Measurements from ENCODE around the gene RASEF.
"Not testable (repeated sequence)": the region's sequence is repeated elsewhere in the genome, so short reads cannot be mapped to it uniquely, and the experiment has no call there.

Gene RASEF

DNA sequence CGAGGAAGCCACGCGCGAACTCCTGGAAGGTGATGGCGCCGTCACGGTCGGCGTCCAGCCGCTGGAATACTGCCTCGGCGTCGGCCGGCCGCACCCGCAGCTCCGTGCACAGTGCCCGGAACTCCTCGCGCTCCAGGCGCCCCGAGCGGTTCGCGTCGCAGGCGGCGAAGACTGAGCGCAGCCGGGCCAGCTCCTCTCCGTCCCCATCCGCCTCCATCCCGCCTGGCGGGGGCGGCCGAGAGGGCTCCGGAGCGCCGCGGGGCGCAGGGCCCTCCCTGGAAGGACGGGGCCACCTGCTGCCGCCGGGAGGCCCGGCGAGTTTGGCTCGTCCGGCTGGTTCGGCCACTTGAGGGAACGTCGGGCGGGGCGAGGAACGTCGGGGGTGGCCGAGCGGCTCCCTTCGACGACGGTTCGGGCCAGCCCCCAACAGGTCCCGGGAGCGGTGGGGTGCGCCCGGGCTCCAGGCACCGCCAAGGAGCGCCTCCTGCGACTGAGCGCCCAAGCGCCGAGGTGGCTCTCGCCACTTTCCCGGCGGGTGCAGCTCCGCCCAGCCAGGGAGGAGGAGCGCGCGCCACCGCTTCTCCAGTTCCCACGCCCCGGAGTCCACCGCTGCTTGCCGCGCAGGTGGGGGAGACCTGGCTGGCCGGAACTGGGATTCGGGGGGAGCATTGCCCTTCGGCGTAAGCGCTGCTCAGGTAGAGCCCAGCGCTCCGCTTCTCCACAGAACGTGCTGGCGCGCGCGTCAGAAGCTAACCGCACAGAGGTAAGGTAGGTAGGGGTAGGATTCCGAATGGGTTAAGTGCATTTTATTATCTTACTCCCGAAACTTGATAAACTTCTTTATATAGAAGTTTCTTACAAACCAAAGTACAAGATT is at the start of gene RASEF:
TSS of gene RASEF (minus strand) at position 492 of the 877 bp plus-strand sequence. CDS start at position 217, 275 bp downstream.
- no peak for DNase-seq (ENCODE audit: low read depth in 3 of 3, low spot score in 1 of 3)

- DNase-seq (ENCODE audit: low read depth in 3 of 3, low spot score in 1 of 3) = no peak
Observed at GRCh38 chr9:83111169-83111568, 48.2 kb upstream of the RASEF start.

DNA sequence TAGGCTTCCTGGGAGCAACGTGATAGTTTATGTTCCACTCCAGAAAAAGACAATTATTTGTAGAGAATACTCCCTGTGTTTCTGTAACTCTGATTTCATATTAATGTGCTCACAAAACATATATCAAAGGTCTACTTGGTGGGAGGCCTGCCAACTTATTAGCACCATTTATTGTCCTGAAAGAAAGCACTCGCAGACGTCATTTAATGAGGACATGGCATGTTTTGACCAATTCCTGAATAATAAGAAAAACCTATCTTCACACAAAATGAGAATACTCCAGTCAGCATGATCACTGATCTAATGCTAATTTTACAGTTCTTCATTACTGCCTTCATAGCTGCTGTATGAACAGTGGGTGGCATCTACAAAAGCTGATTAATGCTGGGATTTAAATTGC is 46.4 kb upstream of the RASEF start:
- DNase-seq (ENCODE audit: low read depth in 3 of 3, low spot score in 1 of 3) = no peak

DNA sequence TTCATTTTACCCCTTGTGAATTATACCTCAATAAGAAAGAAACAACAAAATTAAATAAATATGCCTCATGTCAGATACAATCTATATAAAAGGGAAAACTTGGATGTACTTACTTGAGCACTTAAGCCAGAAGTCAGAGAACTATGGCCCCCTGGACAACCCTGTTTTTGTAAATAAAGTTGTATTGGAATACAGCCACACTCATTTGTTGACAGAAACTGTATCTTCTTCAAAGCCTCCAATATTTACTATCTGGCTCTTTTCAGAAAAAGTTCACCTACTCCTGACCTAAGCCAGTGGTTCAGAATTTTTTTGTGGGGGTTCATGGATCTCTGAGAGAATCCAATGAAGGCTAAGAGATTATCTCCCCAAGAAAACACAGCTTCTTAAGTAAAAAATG is 45.3 kb upstream of the RASEF start:
- no peak for DNase-seq (ENCODE audit: low read depth in 3 of 3, low spot score in 1 of 3)

- DNase-seq (ENCODE audit: low read depth in 3 of 3, low spot score in 1 of 3) = no peak
Observed at GRCh38 chr9:83106772-83107171, 43.8 kb upstream of the RASEF start.

GRCh38 chr9:83106263-83106662 is 43.3 kb upstream of the RASEF start:
- no peak for DNase-seq (ENCODE audit: low read depth in 3 of 3, low spot score in 1 of 3)

GRCh38 chr9:83097633-83098032 is 34.7 kb upstream of the RASEF start:
- DNase-seq (ENCODE audit: low read depth in 3 of 3, low spot score in 1 of 3) = no peak

- not testable (repeated sequence) for DNase-seq (ENCODE audit: low read depth in 3 of 3, low spot score in 1 of 3)
Observed at GRCh38 chr9:83093311-83093710, 30.4 kb upstream of the RASEF start.

- DNase-seq (ENCODE audit: low read depth in 3 of 3, low spot score in 1 of 3) = no peak
Observed at GRCh38 chr9:83081846-83082245, 18.9 kb upstream of the RASEF start.

GRCh38 chr9:83081010-83081409 is 18.1 kb upstream of the RASEF start:
- DNase-seq (ENCODE audit: low read depth in 3 of 3, low spot score in 1 of 3) = no peak

- not testable (repeated sequence) for DNase-seq (ENCODE audit: low read depth in 3 of 3, low spot score in 1 of 3)
Observed at GRCh38 chr9:83075932-83076331, 13.0 kb upstream of the RASEF start.

DNA sequence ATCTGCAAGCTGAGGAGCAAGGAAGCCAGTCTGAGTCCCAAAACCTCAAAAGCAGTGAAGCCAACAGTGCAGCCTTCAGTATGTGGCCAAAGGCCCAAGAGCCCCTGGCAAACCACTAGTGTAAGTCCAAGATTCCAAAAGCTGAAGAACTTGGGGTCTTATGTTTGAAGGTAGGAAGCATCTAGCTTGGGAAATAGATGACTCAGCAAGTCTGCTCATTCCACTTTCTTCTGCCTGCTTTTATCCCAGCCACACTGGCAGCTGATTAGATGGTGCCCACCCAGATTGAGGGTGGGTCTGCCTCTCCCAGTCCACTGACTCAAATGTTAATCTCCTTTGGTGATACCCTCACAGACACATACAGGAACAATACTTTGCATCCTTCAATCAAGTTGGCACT is 9.6 kb upstream of the RASEF start:
- not testable (repeated sequence) for DNase-seq (ENCODE audit: low read depth in 3 of 3, low spot score in 1 of 3)

GRCh38 chr9:83071626-83072025 is 8.7 kb upstream of the RASEF start:
- no peak for DNase-seq (ENCODE audit: low read depth in 3 of 3, low spot score in 1 of 3)

GRCh38 chr9:83070261-83070660 is 7.3 kb upstream of the RASEF start:
- DNase-seq (ENCODE audit: low read depth in 3 of 3, low spot score in 1 of 3) = no peak

GRCh38 chr9:83069651-83070050 is 6.7 kb upstream of the RASEF start:
- DNase-seq (ENCODE audit: low read depth in 3 of 3, low spot score in 1 of 3) = no peak

GRCh38 chr9:83068414-83068813 is 5.5 kb upstream of the RASEF start:
- DNase-seq (ENCODE audit: low read depth in 3 of 3, low spot score in 1 of 3) = no peak

DNA sequence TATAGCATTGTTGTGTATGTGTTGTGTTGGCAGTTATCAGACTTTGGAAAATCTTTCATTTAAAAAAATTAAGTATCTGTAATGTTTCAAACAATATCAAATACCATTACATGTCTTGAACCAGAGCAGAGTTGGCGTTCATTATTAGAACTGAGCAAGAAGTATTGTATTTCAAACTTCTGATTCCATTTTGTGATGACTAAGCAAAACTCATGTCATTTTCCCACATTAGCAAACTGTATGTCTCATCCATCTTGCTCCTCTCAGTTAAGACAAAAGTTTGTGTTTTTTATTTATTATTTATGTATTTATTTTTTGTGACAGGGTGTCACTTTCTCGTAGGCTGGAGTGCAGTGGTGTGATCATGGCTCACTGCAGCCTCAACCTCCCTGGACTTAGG is 4.6 kb upstream of the RASEF start:
- no peak for DNase-seq (ENCODE audit: low read depth in 3 of 3, low spot score in 1 of 3)

- no peak for DNase-seq (ENCODE audit: low read depth in 3 of 3, low spot score in 1 of 3)
Observed at GRCh38 chr9:83066771-83067170, 3.8 kb upstream of the RASEF start.

DNA sequence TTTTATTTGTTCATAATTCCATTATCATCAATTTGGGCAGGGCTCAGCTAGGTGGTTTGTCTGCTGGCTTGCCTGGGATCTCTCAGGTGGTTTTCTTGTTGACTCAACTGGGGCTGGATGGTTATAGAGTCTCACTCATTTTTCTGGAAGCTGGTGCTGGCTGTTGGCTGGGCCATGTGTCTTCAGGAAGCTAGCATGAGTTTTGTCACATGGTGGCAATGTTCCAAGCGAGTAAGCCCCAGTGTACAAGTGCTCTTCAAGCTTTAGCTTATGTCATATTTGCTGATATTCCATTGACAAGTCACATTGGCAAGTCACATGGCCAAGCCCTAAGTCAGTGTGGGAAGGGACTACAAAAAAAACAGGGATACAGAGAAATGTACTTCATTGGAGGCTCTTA is 2.3 kb upstream of the RASEF start:
- DNase-seq (ENCODE audit: low read depth in 3 of 3, low spot score in 1 of 3) = no peak

DNA sequence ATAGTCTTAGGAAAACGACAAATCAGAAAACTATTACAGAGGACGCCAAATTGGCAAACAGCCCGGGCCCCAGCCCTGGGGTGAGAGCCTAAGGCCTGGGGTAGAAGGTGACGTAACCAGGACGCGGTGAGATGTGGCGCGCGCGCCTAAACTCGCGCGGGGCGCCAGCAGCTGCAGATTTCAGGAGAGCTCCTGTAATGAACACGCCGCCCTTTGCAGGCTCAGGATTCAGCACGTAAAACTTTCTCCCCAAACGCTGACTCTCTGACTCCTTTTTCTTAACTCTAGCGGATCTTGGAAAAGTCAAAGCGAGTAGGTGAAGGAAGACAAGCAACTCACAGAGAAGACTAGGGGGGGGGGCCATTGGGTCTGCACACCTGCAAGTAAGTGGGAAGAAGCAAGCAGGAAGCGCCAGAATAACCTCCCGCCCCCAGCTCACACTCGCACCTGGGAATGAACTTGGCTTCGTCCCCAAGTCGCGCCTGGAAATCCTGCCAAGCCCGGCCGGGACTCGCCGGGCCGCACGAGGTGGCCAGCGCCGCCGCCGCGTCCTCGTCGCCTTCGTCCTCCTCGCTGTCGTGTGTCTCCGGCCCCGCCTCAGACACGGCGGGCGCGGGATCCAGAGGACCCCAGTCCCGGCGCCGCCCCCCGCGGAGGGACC is 822 bp downstream of the RASEF start:
- DNase-seq (ENCODE audit: low read depth in 3 of 3, low spot score in 1 of 3) = no peak

DNA sequence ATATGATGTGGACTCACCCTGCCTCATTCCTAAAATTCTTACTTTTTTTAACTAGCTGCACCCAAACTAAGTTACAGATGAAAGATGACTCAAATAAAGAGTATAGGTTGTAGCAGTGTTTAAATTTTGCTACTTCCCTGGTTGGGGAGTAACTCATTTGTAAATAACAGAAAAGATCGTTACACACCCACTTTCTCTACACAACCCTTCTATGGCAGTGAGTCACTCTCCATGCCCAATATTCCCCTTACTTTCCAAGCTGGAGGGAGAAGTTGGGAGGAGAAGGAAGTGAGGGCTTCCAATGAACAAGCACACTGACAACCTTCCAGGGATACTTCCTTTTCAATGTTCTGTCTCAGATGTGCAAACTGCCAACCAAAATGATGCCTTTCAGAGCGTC is 1.9 kb downstream of the RASEF start:
- DNase-seq (ENCODE audit: low read depth in 3 of 3, low spot score in 1 of 3) = no peak

GRCh38 chr9:83060556-83060955 is 2.4 kb downstream of the RASEF start:
- DNase-seq (ENCODE audit: low read depth in 3 of 3, low spot score in 1 of 3) = no peak

DNA sequence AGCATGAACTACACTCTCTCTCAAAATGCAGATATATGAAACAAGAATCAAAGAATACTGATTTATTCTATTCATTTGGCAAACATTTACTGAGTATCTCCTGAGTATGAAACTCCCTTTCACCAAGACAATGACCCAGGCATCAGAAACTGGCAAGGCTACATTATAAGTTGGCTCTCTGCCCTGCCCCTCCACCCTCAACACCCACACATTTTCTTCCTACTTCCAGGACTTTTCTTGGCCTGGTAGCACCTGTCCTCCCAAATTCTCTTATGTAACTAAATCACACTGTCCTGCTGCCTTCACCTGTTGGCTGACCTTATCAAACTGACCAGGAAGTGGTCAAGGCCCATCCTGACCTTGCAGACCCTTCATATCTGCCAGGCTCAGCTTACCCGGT is 3.5 kb downstream of the RASEF start:
- DNase-seq (ENCODE audit: low read depth in 3 of 3, low spot score in 1 of 3) = no peak

All from stimulated activated CD4-positive, alpha-beta T cell treated with anti-CD3 and anti-CD28 coated beads, TNF-alpha, amount 100 ng/mL, for 1 hour (primary cell).